HG03045 (cell line): ENCODE results near the gene NACC2.

Experiments used
- ATAC-seq: cut with Tn5 transposase; IDR thresholded peaks from one replicate; pipeline ENCODE4 v1.9.1; 2021; ENCODE audit warnings: mild to moderate bottlenecking, moderate library complexity; ENCODE audit not compliant: unreplicated experiment

NACC2 gene

GRCh38 chr9:136095070-136096058 lies at the start of gene NACC2:
TSS of gene NACC2 (minus strand) at chr9:136095289. CDS start at chr9:136050521, 44,768 bp downstream.
- no peak for ATAC-seq

- no peak for ATAC-seq
These were observed 49.4 kb upstream of the NACC2 start for GRCh38 chr9:136144450-136144849.

- no peak for ATAC-seq
These were observed 48.3 kb upstream of the NACC2 start for GRCh38 chr9:136143215-136144001.

- ATAC-seq: no peak
These were observed 47.7 kb upstream of the NACC2 start for GRCh38 chr9:136142859-136143214.

GRCh38 chr9:136142414-136142796 lies 47.3 kb upstream of the NACC2 start:
- ATAC-seq: no peak

GRCh38 chr9:136141682-136142413 lies 46.8 kb upstream of the NACC2 start:
- no peak for ATAC-seq

GRCh38 chr9:136140966-136141365 lies 45.9 kb upstream of the NACC2 start:
- ATAC-seq: no peak

GRCh38 chr9:136140046-136140445 lies 45.0 kb upstream of the NACC2 start:
- no peak for ATAC-seq

- ATAC-seq: no peak
These were observed 43.5 kb upstream of the NACC2 start for GRCh38 chr9:136138566-136138965.

- no peak for ATAC-seq
These were observed 42.5 kb upstream of the NACC2 start for GRCh38 chr9:136137321-136138265.

- ATAC-seq: no peak
These were observed 41.2 kb upstream of the NACC2 start for GRCh38 chr9:136136127-136136925.

- no peak for ATAC-seq
These were observed 40.4 kb upstream of the NACC2 start for GRCh38 chr9:136135326-136136126.

- no peak for ATAC-seq
These were observed 38.9 kb upstream of the NACC2 start for GRCh38 chr9:136133959-136134484.

GRCh38 chr9:136133191-136133958 lies 38.3 kb upstream of the NACC2 start:
- no peak for ATAC-seq

- ATAC-seq: no peak
These were observed 37.5 kb upstream of the NACC2 start for GRCh38 chr9:136132512-136133050.

- ATAC-seq: no peak
These were observed 36.8 kb upstream of the NACC2 start for GRCh38 chr9:136131629-136132511.
